Astrocyte of the cerebellum (primary cell): ENCODE results near the gene CHRND.

Experiments
- DNase-seq: peaks from one replicate; pipeline ENCODE4 v3.0.0-alpha.2; 2011; ENCODE audit warnings: low read depth
- H3K4me3 ChIP-seq: 2 replicates; pipeline ENCODE4 v1.5.1; 2011; ENCODE audit warnings: mild to moderate bottlenecking, low read depth, low read length, moderate library complexity
- in situ Hi-C: cut with HindIII; loops from 2 replicates; pipeline ENCODE4 v1.10.0; 2017; ENCODE audit warnings: low sequenced_read_pairs
- TF ChIP-seq, protein P1 (sequence below): IDR thresholded peaks from 2 replicates; pipeline ENCODE4 v1.5.1; 2012; ENCODE audit warnings: low read length, low read depth, moderate library complexity, mild to moderate bottlenecking; ENCODE audit errors: missing control alignments

CHRND gene

DNA sequence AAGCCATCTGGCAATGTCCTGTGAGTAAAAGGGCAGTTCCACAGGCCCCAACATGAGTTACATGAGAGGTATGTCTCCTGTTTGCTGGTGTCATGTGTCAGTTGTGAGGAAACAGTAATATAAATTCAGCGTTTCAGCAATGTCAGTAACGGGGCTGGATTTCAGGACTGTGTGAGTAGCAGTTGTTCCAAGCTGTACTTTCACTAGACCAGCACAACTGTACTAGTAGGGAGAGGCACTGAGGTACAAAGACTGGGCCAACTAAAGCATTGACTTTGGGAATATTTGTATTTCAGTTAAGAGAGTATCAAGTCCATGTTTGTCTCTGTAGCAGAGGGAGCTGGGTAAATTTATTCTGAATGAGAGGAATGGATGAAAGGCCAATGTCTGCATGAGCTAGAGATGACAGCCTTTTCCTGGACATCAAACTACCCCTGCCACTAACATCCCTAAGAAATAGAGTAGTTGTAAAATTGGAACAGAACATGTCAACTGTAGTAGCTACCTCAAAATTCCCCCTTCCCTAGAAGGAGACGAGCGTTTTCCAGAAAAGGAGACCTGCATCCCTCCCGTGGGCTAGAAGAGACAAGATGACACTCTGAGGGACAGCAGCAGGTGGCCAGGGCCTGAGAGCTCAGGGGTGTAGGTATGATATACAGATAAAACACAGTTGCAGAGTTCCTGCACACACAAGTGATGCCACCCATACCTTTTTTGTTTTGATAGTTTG is 48.9 kb downstream of the CHRND start:
- in situ Hi-C loops, result no loop called here
- TF ChIP-seq, protein P1, sequence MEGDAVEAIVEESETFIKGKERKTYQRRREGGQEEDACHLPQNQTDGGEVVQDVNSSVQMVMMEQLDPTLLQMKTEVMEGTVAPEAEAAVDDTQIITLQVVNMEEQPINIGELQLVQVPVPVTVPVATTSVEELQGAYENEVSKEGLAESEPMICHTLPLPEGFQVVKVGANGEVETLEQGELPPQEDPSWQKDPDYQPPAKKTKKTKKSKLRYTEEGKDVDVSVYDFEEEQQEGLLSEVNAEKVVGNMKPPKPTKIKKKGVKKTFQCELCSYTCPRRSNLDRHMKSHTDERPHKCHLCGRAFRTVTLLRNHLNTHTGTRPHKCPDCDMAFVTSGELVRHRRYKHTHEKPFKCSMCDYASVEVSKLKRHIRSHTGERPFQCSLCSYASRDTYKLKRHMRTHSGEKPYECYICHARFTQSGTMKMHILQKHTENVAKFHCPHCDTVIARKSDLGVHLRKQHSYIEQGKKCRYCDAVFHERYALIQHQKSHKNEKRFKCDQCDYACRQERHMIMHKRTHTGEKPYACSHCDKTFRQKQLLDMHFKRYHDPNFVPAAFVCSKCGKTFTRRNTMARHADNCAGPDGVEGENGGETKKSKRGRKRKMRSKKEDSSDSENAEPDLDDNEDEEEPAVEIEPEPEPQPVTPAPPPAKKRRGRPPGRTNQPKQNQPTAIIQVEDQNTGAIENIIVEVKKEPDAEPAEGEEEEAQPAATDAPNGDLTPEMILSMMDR, result no peak
- DNase-seq, result no peak
- no peak overlapping the region for H3K4me3 ChIP-seq

DNA sequence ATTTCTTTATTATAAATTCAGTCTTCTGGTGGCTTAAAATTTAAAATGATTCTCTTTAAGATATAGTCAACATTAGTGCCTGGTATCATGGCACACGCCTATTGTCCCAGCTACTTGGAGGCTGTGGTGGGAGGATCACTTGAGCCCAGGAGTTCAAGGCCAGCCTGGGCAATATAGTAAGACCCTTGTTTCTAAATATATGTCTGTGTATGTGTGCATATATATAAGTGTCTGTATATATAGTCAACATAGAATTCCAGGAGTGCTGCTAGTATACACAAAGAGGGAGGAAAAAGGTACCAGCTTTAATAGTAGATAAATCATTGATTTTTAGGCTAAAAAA is 49.4 kb downstream of the CHRND start:
- TF ChIP-seq, protein P1, result no peak
- no peak for DNase-seq
- no peak overlapping the region for H3K4me3 ChIP-seq
- in situ Hi-C loops, result no loop called here

DNA sequence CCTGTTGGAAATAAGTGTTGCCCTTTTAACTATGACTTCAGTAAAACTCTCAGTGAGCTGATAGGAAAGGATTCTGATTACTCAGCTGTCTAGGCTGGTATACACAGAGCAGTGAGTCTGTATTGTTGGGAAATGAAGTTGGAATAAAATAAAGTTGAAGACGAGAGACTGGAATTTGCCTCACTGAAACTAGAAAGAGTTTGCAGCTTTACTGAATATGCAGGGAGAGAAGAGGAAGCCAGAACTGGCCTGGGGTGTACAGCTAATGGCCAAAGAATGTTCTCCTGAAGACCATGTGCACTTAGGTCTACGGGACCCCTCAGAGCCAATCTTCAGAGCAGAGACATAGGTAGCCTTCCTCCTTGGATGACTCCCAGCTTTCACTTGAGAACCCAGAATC is 51.0 kb downstream of the CHRND start:
- H3K4me3 ChIP-seq, result no peak overlapping the region
- in situ Hi-C loops, result no loop called here
- TF ChIP-seq, protein P1, result no peak
- DNase-seq, result peak; percentile 48

DNA sequence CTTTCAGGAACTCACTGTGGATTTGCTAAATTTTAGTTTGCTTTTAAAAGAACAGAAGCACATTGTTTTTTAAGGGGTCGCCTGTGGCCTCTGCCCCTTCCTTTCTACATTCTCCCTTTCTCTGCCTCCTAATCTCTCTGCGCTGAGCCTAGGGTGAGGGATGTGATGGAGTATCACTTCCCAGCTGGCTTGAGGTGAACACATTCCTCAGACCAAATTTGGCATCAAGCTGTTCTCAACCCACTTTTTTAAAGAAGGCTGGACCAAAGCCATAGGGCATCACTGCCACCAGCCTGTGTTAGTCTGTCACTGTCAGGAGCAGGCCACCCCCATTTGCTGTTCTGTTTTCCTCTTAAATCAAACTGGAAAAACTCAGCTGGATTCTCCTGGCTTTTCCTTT is 51.9 kb downstream of the CHRND start:
- TF ChIP-seq, protein P1, result no peak
- no peak for DNase-seq
- in situ Hi-C loops, result no loop called here
- H3K4me3 ChIP-seq, result no peak overlapping the region

DNA sequence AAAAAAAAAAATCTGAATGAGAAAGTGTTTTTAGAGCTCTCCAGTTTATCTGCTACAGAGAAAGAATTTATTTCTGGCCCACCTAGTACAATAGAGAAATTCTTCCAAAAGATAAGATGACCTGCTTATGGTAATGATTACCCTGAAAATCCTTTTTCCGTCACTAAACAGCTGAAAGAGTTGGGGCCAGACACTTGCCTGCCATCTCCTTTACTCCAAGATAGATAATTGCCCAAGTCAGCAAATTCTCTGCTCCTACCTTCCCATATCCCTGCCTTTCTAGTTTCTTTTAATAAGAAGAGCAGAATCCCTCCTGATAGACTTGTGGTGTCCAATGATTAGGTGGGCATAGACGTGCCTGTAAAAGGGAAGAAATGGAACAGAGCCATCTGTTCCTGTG is 52.7 kb downstream of the CHRND start:
- DNase-seq, result no peak
- in situ Hi-C loops, result no loop called here
- no peak overlapping the region for H3K4me3 ChIP-seq
- TF ChIP-seq, protein P1, result no peak

DNA sequence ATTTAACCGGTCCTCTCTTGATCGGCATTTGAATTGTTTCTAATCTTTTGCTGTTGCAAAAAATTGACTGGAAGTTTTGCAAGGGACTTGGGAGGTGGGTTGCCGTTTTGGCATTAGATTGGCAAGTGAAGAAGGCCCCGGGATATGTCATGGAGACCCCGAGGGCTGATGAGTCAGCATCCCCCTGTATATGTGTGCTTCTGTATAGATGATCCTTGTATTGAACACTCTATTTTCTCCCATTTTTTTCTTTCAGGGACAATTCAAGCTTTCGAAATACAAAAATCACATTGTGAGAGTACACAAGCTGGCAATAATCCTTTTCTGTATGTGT is 54.7 kb downstream of the CHRND start:
- in situ Hi-C loops, result no loop called here

More for the DNA sequence above, 54.7 kb downstream of the CHRND start:
- no peak for DNase-seq
- H3K4me3 ChIP-seq, result no peak overlapping the region
- TF ChIP-seq, protein P1, result no peak
